Measurements from ENCODE around the gene FIG4. TPM values are rescaled to one million over a fixed set of nuclear protein-coding genes. Genes with fewer than 3 reads are reported as not detected.

The FIG4 gene
- total RNA-seq, 1 experiment from 2014 or later = 23.1 TPM

GRCh38 chr6:109739686-109740085, 48.6 kb downstream of the FIG4 start:
- no peak overlapping the region for H4K8ac ChIP-seq (replicated peaks; ENCODE audit: insufficient read length, low read depth, low read length)
- H4K91ac ChIP-seq (ENCODE audit: insufficient read length, low read depth, low read length) = no peak overlapping the region
- no peak overlapping the region for H2AFZ ChIP-seq (ENCODE audit: low read length)
- DNase-seq = no peak
- TF ChIP-seq CTCF (conservative IDR thresholded peaks at IDR 0.05) = no peak
- no peaks in the 10 kb centered on the region for H4K20me1 ChIP-seq (ENCODE audit: control insufficient read depth, insufficient read depth, insufficient read length)
- no peaks in the 10 kb centered on the region for H3K9me3 ChIP-seq (ENCODE audit: control insufficient read depth, low read depth, low read length)
- Mint-ChIP-seq H3K4me3 (no peak overlapping the region), H3K4me1 (peaks cover 33 to 41% of the 10 kb centered on the region in 2 experiments), H3K27me3 (ENCODE audit: low read depth) (no peaks in the 10 kb centered on the region), H3K27ac (peak overlapping the region in 1 of 3 experiments; percentile 40; a peak in 1 of 7 replicates), H3K36me3 (ENCODE audit: insufficient read depth in 1 of 3, low read depth in 3 of 3) (peaks cover 8 to 28% (median 17%) of the 10 kb centered on the region in 3 experiments), H3K9me3 (no peaks in the 10 kb centered on the region; a peak in 1 of 5 replicates)
- no peak overlapping the region for H3K4ac ChIP-seq (ENCODE audit: low read depth, low read length)
- H3K23ac ChIP-seq (ENCODE audit: insufficient read length, low read depth, low read length) = no peak overlapping the region
- peaks cover 8% of the 10 kb centered on the region; the same call in 1 of the 2 replicates for H3K4me1 ChIP-seq (ENCODE audit: insufficient read depth, low read length)
- no peaks in the 10 kb centered on the region for H3K27me3 ChIP-seq (ENCODE audit: insufficient read depth, low read length)
- H3K79me2 ChIP-seq (ENCODE audit: insufficient read depth, low read length) = no peaks in the 10 kb centered on the region
- H2AK5ac ChIP-seq (ENCODE audit: insufficient read length, low read length) = no peak overlapping the region
- no peak overlapping the region for H2BK120ac ChIP-seq (ENCODE audit: low read depth, low read length, poor library complexity, severe bottlenecking)
- H2BK12ac ChIP-seq (ENCODE audit: insufficient read length, low read depth, low read length) = no peak overlapping the region
- no peak overlapping the region for H3T11ph ChIP-seq (ENCODE audit: low read length)
- no CpG with 5 or more reads among the region's 3 CpGs for WGBS (ENCODE audit: extremely low coverage, insufficient read length, low lambda C conversion rate)
- no peak overlapping the region for H2BK15ac ChIP-seq (ENCODE audit: low read depth, low read length)
- H3K18ac ChIP-seq (ENCODE audit: insufficient read length, low read depth, low read length) = no peak overlapping the region
- no peak overlapping the region for H3K9ac ChIP-seq (ENCODE audit: extremely low read depth, insufficient read length, low read length)
- no peak overlapping the region for H4K5ac ChIP-seq (ENCODE audit: insufficient read length, low read depth, low read length)
- no peak overlapping the region for H2BK20ac ChIP-seq (ENCODE audit: low read depth, low read length, poor library complexity, severe bottlenecking)
- H3K14ac ChIP-seq (ENCODE audit: insufficient read depth, low read length) = no peak overlapping the region
- H3K23me2 ChIP-seq (ENCODE audit: insufficient read length, low read depth, low read length, poor library complexity, severe bottlenecking) = no peaks in the 10 kb centered on the region
- H3K27ac ChIP-seq (ENCODE audit: insufficient read length, low read depth, low read length) = no peak overlapping the region
- no peak overlapping the region for H3K4me2 ChIP-seq (ENCODE audit: insufficient read depth, insufficient read length, low read length)
- H3K56ac ChIP-seq (ENCODE audit: insufficient read length, low read depth, low read length) = no peak overlapping the region
- no peak overlapping the region for H2BK5ac ChIP-seq (ENCODE audit: insufficient read length, low read length)
- no peaks in the 10 kb centered on the region for H3K79me1 ChIP-seq (ENCODE audit: insufficient read depth, low read depth, low read length, poor library complexity, severe bottlenecking)
